SK-N-SH (cell line): Measurements from ENCODE around the gene ADTRP. TPM values are rescaled to one million over a fixed set of nuclear protein-coding genes. Genes with fewer than 3 reads are reported as not detected.

Source experiments
- CTCF ChIA-PET: fragments of 300-600, 350-600 bp; formaldehyde crosslinking; extraction: SDS; loops from one replicate; lab custom pipeline; 2021; lab: Yijun Ruan, JAX
- POLR2A ChIA-PET: fragments of 350-600 bp; sonication (Branson Sonifier 250); formaldehyde crosslinking; extraction: SDS; loops from one replicate; lab custom pipeline; 2020; ENCODE audit warnings: antibody characterized with exemption, inconsistent platforms; lab: Yijun Ruan, JAX
- DNase-seq: peaks from one replicate; pipeline ENCODE4 v3.0.0; 2012
- H2AFZ ChIP-seq: fragments of 200-600 bp; sonication (generic); 2 replicates; pipeline ENCODE4 v1.8.1; 2016; ENCODE audit warnings: antibody characterized with exemption, mild to moderate bottlenecking, low read depth
- H3F3A ChIP-seq: fragments of 200-600 bp; sonication (generic); replicated peaks from 2 replicates; pipeline ENCODE3; 2016; ENCODE audit warnings: antibody characterized with exemption, mild to moderate bottlenecking; ENCODE audit not compliant: insufficient read depth
- H3K27ac ChIP-seq, 2 experiments: fragments of 200-500 bp in 1 of 2; fragments of 200-600 bp in 1 of 2; sonication (Bioruptor generic) in 1 of 2; sonication (generic), shearing (Covaris generic) in 1 of 2; 2 replicates each; pipeline versions ENCODE4 v1.5.1 to v1.6.1; 2014 to 2016; ENCODE audit warnings: low read depth in 2 of 2, inconsistent platforms in 1 of 2, low read length in 1 of 2, mild to moderate bottlenecking in 1 of 2, mixed read lengths in 1 of 2
- H3K27me3 ChIP-seq: fragments of 200-600 bp; sonication (generic), shearing (Covaris generic); 2 replicates; pipeline ENCODE4 v1.6.1; 2016; ENCODE audit warnings: mixed run types; ENCODE audit not compliant: insufficient read depth
- H3K36me3 ChIP-seq, 2 experiments: fragments of 200-500 bp in 1 of 2; fragments of 200-600 bp in 1 of 2; sonication (Bioruptor generic) in 1 of 2; sonication (generic) in 1 of 2; replicated peaks in 1 of 2; 2 replicates each; pipeline versions ENCODE3 to v1.5.1; 2014 to 2016; ENCODE audit warnings: low read length in 1 of 2, mild to moderate bottlenecking in 1 of 2; ENCODE audit not compliant: insufficient read depth in 2 of 2, control insufficient read depth in 1 of 2
- H3K4me1 ChIP-seq, 2 experiments: fragments of 200-500 bp in 1 of 2; fragments of 200-600 bp in 1 of 2; sonication (Bioruptor generic) in 1 of 2; sonication (generic), shearing (Covaris generic) in 1 of 2; 2 replicates each; pipeline versions ENCODE4 v1.5.1 to v1.6.1; 2014 to 2016; ENCODE audit warnings: low read depth in 1 of 2, low read length in 1 of 2, mixed run types in 1 of 2; ENCODE audit not compliant: insufficient read depth in 2 of 2, control insufficient read depth in 1 of 2
- H3K4me2 ChIP-seq: fragments of 200-600 bp; sonication (generic), shearing (Covaris generic); 2 replicates; pipeline ENCODE4 v1.6.1; 2017; ENCODE audit warnings: mixed run types
- H3K4me3 ChIP-seq, 2 experiments: fragments of 200-500 bp in 1 of 2; fragments of 200-600 bp in 1 of 2; sonication (Bioruptor generic) in 1 of 2; sonication (generic), shearing (Covaris generic) in 1 of 2; 2 replicates each; pipeline versions ENCODE4 v1.5.1 to v1.8.1; 2014 to 2016; ENCODE audit warnings: low read depth in 2 of 2, inconsistent platforms in 1 of 2, low read length in 1 of 2, mild to moderate bottlenecking in 1 of 2, mixed read lengths in 1 of 2, moderate library complexity in 1 of 2
- H3K79me2 ChIP-seq: fragments of 200-600 bp; sonication (generic); 2 replicates; pipeline ENCODE4 v1.8.1; 2017; ENCODE audit warnings: mild to moderate bottlenecking; ENCODE audit not compliant: insufficient read depth
- H3K9ac ChIP-seq: fragments of 200-600 bp; sonication (generic); 2 replicates; pipeline ENCODE4 v1.6.1; 2017; ENCODE audit warnings: mixed run types
- H3K9me2 ChIP-seq: fragments of 200-600 bp; sonication (generic); 2 replicates; pipeline ENCODE4 v1.6.1; 2017; ENCODE audit warnings: mixed run types
- H3K9me3 ChIP-seq: fragments of 200-600 bp; sonication (generic); 2 replicates; pipeline ENCODE4 v1.6.1; 2017; ENCODE audit warnings: mixed run types, mild to moderate bottlenecking, moderate library complexity
- H4K20me1 ChIP-seq: fragments of 200-600 bp; sonication (generic); 2 replicates; pipeline ENCODE4 v1.6.1; 2017; ENCODE audit warnings: mild to moderate bottlenecking, mixed run types; ENCODE audit not compliant: insufficient read depth
- CHD2 ChIP-seq: fragments of 150-350 bp; IDR thresholded peaks from 2 replicates; pipeline ENCODE4 v1.6.1; 2018; ENCODE audit warnings: low read length; ENCODE audit not compliant: partially characterized antibody
- EP300 ChIP-seq, 2 experiments: IDR thresholded peaks; 2 replicates each; pipeline versions ENCODE4 v1.4.0 to v1.6.1; 2012; ENCODE audit warnings: borderline replicate concordance in 1 of 2, low read depth in 1 of 2, low read length in 1 of 2
- FOSL2 ChIP-seq: IDR thresholded peaks from 2 replicates; pipeline ENCODE4 v1.4.0; 2012; ENCODE audit warnings: low read depth, mild to moderate bottlenecking, moderate library complexity, borderline replicate concordance
- FOXJ3 ChIP-seq: sonication (generic); formaldehyde crosslinking; IDR thresholded peaks from 2 replicates; pipeline ENCODE4 v1.5.1; 2020; ENCODE audit warnings: mild to moderate bottlenecking, missing genetic modification reagents
- GABPA ChIP-seq: IDR thresholded peaks from 2 replicates; pipeline ENCODE4 v1.4.0; 2012; ENCODE audit warnings: low read depth, mild to moderate bottlenecking
- JUND ChIP-seq: IDR thresholded peaks from 2 replicates; pipeline ENCODE4 v1.4.0; 2012
- MXI1 ChIP-seq: IDR thresholded peaks from 2 replicates; pipeline ENCODE4 v1.6.1; 2012; ENCODE audit warnings: mild to moderate bottlenecking, low read depth, low read length, improper control_type of control experiment
- NFIC ChIP-seq: IDR thresholded peaks from 2 replicates; pipeline ENCODE4 v1.4.0; 2012; ENCODE audit warnings: borderline replicate concordance
- NRF1 ChIP-seq: IDR thresholded peaks from 2 replicates; pipeline ENCODE4 v1.6.1; 2012; ENCODE audit warnings: low read depth, mild to moderate bottlenecking, low read length
- POLR2AphosphoS5 ChIP-seq: IDR thresholded peaks from 2 replicates; pipeline ENCODE4 v1.6.1; 2012; ENCODE audit warnings: low read depth, low read length
- RAD21 ChIP-seq: IDR thresholded peaks from 2 replicates; pipeline ENCODE4 v1.6.1; 2012; ENCODE audit warnings: mild to moderate bottlenecking, low read length
- RXRA ChIP-seq: IDR thresholded peaks from 2 replicates; pipeline ENCODE4 v1.4.0; 2012; ENCODE audit warnings: low read depth, mild to moderate bottlenecking, borderline replicate concordance
- SMC3 ChIP-seq: IDR thresholded peaks from 2 replicates; pipeline ENCODE4 v1.6.1; 2012; ENCODE audit warnings: low read depth, low read length, improper control_type of control experiment
- TAF1 ChIP-seq: IDR thresholded peaks from 2 replicates; pipeline ENCODE4 v1.6.1; 2012; ENCODE audit warnings: low read depth, mild to moderate bottlenecking, low read length, moderate library complexity, borderline replicate concordance
- TCF12 ChIP-seq: IDR thresholded peaks from 2 replicates; pipeline ENCODE4 v1.4.0; 2012
- TEAD4 ChIP-seq: IDR thresholded peaks from 2 replicates; pipeline ENCODE4 v1.4.0; 2012; ENCODE audit warnings: mild to moderate bottlenecking, borderline replicate concordance; ENCODE audit not compliant: insufficient read depth
- USF2 ChIP-seq: fragments of 150-350 bp; IDR thresholded peaks from 2 replicates; pipeline ENCODE4 v1.6.1; 2017; ENCODE audit warnings: antibody characterized with exemption, low read length, low read depth, borderline replicate concordance
- WGBS: methylation state at CpG from one replicate; pipeline ENCODE4 v1.1.6; 2017; ENCODE audit warnings: low lambda C conversion rate; 5-methylcytosine and 5-hydroxymethylcytosine counted together
- polyA plus RNA-seq, 3 experiments: library from polyadenylated mRNA; depleted of rRNA; stranded (reverse); fragments of >200 nt; gene quantifications; 2 replicates each; pipeline ENCODE4 v1.2.3, GENCODE V29; 2012

The ADTRP gene
- polyA plus RNA-seq, 1 of the 3 experiments (the other 2 are of a cell fraction): 0.84 TPM

DNA sequence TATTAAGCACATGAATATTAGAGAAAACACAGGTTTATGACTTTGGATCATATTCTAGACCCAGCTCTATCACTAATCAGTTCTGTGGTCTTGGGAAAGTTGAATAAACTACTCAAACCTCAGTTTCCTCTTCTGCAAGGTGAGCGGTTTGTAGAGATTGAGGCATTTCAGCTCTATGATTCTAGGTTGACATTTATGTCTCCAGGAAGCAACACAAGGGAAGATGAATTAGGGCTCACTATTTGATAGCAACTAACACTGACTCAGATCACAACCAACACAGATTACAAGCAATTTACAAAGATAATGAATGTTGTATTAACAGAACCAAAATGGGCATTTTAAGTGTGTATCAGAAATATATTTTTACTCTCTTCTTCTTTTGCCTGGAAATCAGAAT is 21.9 kb downstream of the ADTRP start:
- Histone ChIP-seq H3F3A (no peaks in the 10 kb centered on the region), H3K4me3 (no peak overlapping the region), H3K27me3 (no peaks in the 10 kb centered on the region), H3K4me2 (no peak overlapping the region), H3K79me2 (no peaks in the 10 kb centered on the region), H2AFZ (no peak overlapping the region), H3K27ac (no peak overlapping the region), H3K4me1 (peaks cover 0 to 7% of the 10 kb centered on the region in 2 experiments; a peak in 1 of 4 replicates), H3K9me2 (no peaks in the 10 kb centered on the region), H3K9me3 (no peaks in the 10 kb centered on the region), H3K9ac (no peak overlapping the region), H4K20me1 (no peaks in the 10 kb centered on the region), H3K36me3 (no peaks in the 10 kb centered on the region)
- CTCF ChIA-PET: interaction anchor here (0.5 kb wide), 1 partner anchor 337 kb away, joined by 3 read pairs; no protein-coding TSS in a partner anchor
- WGBS: 64% methylated on average over 1 of the region's 1 CpG
- no peak for TF ChIP-seq CHD2
- POLR2A ChIA-PET: no interaction called here
- no peak for DNase-seq

- TF ChIP-seq TEAD4 (no peak), EP300 (IDR thresholded peaks at IDR 0.05; ENCODE audit: borderline replicate concordance in 1 of 2, low read depth in 1 of 2, low read length in 1 of 2) (no peak), JUND (no peak), USF2 (no peak), RAD21 (no peak)
- H3K4me1 ChIP-seq: peaks cover 0 to 7% of the 10 kb centered on the region in 2 experiments; a peak in 1 of 4 replicates
- 83% methylated on average over 2 of the region's 2 CpGs for WGBS
- no peaks in the 10 kb centered on the region for H3K9me3 ChIP-seq
- CTCF ChIA-PET: interaction anchor here (0.5 to 0.7 kb wide), 2 partner anchors 18 to 338 kb away, joined by 3 read pairs; no protein-coding TSS in a partner anchor
- H3K9ac ChIP-seq: no peak overlapping the region
- H3K79me2 ChIP-seq: no peaks in the 10 kb centered on the region
- H3K4me3 ChIP-seq: no peak overlapping the region
- H3K27me3 ChIP-seq: no peaks in the 10 kb centered on the region
- POLR2A ChIA-PET: no interaction called here
- no peak overlapping the region for H3K4me2 ChIP-seq
- no peak overlapping the region for H3K27ac ChIP-seq
- no peaks in the 10 kb centered on the region for H3K9me2 ChIP-seq
- no peaks in the 10 kb centered on the region for H3K36me3 ChIP-seq
- no peaks in the 10 kb centered on the region for H3F3A ChIP-seq
- H2AFZ ChIP-seq: no peak overlapping the region
- no peaks in the 10 kb centered on the region for H4K20me1 ChIP-seq
- no peak for DNase-seq
Observed at GRCh38 chr6:11756292-11756691, 22.3 kb downstream of the ADTRP start.

DNA sequence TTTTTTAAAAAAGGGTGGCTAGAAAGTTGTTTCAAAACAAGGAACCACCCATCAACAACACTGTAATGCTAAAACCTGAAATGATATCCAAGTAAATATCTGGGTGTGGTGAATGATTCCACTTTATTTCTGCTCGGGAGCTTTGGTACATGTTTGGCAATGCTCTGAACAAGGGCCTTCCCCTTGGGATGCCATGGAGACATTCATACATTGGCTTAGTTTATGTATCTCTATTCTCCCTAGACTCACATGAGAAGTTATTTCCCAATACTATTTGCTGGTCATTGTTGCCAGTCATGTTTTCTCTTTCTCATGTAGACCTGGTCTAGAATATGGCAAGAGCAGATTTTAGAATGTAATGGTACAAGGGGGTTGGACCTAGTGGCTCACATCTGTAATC is 22.9 kb downstream of the ADTRP start:
- Histone ChIP-seq H3K9me2 (no peaks in the 10 kb centered on the region), H3K27ac (no peak overlapping the region), H3K4me1 (peaks cover 0 to 7% of the 10 kb centered on the region in 2 experiments; a peak in 1 of 4 replicates), H3K9me3 (no peaks in the 10 kb centered on the region), H3K79me2 (no peaks in the 10 kb centered on the region), H2AFZ (no peak overlapping the region), H3K4me2 (no peak overlapping the region), H3K9ac (no peak overlapping the region), H4K20me1 (no peaks in the 10 kb centered on the region), H3K27me3 (no peaks in the 10 kb centered on the region), H3K4me3 (no peak overlapping the region), H3F3A (no peaks in the 10 kb centered on the region), H3K36me3 (no peaks in the 10 kb centered on the region)
- TF ChIP-seq SMC3 (no peak), NFIC (no peak), MXI1 (no peak), JUND (no peak), TCF12 (no peak), USF2 (no peak), POLR2AphosphoS5 (no peak), FOSL2 (no peak), GABPA (no peak), TAF1 (no peak), RAD21 (no peak), NRF1 (no peak), FOXJ3 (CRISPR knock-in tag) (no peak), RXRA (no peak)
- CTCF ChIA-PET: interaction anchor here (0.7 to 0.9 kb wide), 2 partner anchors 10 to 19 kb away, joined by 3 read pairs; no protein-coding TSS in a partner anchor
- WGBS: 70% methylated on average over 1 of the region's 1 CpG
- DNase-seq: no peak
- POLR2A ChIA-PET: no interaction called here
